Mesothelial cell of epicardium (in vitro differentiated cells): ENCODE results near the gene STRIP2. TPM values are rescaled to one million over a fixed set of nuclear protein-coding genes. Genes with fewer than 3 reads are reported as not detected.

ENCODE experiments used
- DNase-seq, 2 experiments: peaks; one replicate each; pipeline ENCODE4 v3.0.0; 2021; ENCODE audit warnings: low spot score in 2 of 2; ENCODE audit not compliant: unreplicated experiment in 2 of 2
- H3K27ac Mint-ChIP-seq: 2 replicates; pipeline ENCODE4 v1.8.0; 2021; ENCODE audit warnings: mixed read lengths
- H3K27me3 Mint-ChIP-seq: 2 replicates; pipeline ENCODE4 v1.8.0; 2021; ENCODE audit warnings: low read depth, mixed read lengths
- H3K36me3 Mint-ChIP-seq: 2 replicates; pipeline ENCODE4 v1.8.0; 2021; ENCODE audit warnings: mixed read lengths
- H3K4me1 Mint-ChIP-seq: 2 replicates; pipeline ENCODE4 v1.8.0; 2021; ENCODE audit warnings: mixed read lengths
- H3K4me3 Mint-ChIP-seq: 2 replicates; pipeline ENCODE4 v1.8.0; 2021; ENCODE audit warnings: mild to moderate bottlenecking, moderate library complexity, mixed read lengths
- H3K9me3 Mint-ChIP-seq: 2 replicates; pipeline ENCODE4 v1.8.0; 2021; ENCODE audit warnings: mixed read lengths
- total RNA-seq: library from RNA; stranded (reverse); gene quantifications from 3 replicates; pipeline ENCODE4 v1.2.1, GENCODE V29; 2021
- TF ChIP-seq, protein P1 (sequence below): fragments of 200-600 bp; sonication (generic); IDR thresholded peaks from one replicate; pipeline ENCODE4 v1.5.0; 2021; ENCODE audit warnings: antibody characterized with exemption; ENCODE audit not compliant: unreplicated experiment

Gene STRIP2
- total RNA-seq = 1.8 to 1.9 TPM (median 1.9 TPM) in 3 replicates

DNA sequence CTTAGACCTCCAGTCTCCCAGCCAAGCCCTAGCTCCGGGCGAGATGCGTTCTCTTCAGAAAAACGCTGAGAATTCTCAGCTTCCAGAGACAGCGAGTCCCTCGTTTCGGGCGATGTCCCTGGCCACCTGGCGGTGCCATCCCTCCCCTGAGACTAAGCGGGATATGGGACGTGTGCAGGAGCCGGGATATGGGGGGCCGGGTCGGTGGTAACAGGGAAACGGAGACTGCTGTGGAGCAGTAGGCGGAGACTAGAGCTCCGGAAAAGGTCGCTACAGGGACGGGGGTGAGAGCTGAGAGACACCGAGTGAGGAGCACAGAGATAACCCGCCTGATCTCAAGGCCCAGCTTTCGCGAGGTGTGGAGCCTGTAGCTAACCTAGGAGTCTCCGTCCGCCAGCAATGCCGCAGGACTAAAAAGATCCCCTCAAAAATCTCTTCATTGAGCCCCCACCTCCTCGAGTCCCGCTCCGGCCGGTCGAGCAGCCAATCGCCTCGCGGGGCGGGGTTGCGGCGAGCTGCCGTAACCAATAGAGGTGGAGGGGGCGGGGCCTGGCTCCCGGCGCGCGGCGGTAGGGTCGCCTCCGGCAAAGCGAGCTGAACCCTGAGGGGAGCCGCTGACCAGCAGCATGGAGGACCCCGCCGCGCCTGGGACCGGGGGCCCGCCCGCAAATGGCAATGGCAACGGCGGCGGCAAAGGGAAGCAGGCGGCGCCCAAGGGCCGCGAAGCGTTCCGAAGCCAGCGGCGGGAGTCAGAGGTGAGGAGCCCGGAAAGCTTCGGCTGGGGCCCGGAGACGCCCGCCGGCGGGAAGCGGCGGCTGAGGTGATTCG lies at the start of gene STRIP2:
TSS of gene STRIP2 (plus strand) at position 586 of the 828 bp plus-strand sequence. CDS start at position 627, 41 bp downstream.
- Mint-ChIP-seq H3K27ac (peak within 1 kb of the TSS; percentile 35), H3K36me3 (peaks cover 3% of the 10 kb centered on the region), H3K4me1 (peaks cover 10% of the 10 kb centered on the region), H3K27me3 (peaks cover 46% of the 10 kb centered on the region), H3K4me3 (peak within 1 kb of the TSS; percentile 81), H3K9me3 (no peaks in the 10 kb centered on the region)
- DNase-seq = peak; percentile 89 to 92
- TF ChIP-seq, protein P1, sequence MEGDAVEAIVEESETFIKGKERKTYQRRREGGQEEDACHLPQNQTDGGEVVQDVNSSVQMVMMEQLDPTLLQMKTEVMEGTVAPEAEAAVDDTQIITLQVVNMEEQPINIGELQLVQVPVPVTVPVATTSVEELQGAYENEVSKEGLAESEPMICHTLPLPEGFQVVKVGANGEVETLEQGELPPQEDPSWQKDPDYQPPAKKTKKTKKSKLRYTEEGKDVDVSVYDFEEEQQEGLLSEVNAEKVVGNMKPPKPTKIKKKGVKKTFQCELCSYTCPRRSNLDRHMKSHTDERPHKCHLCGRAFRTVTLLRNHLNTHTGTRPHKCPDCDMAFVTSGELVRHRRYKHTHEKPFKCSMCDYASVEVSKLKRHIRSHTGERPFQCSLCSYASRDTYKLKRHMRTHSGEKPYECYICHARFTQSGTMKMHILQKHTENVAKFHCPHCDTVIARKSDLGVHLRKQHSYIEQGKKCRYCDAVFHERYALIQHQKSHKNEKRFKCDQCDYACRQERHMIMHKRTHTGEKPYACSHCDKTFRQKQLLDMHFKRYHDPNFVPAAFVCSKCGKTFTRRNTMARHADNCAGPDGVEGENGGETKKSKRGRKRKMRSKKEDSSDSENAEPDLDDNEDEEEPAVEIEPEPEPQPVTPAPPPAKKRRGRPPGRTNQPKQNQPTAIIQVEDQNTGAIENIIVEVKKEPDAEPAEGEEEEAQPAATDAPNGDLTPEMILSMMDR = no peak

DNA sequence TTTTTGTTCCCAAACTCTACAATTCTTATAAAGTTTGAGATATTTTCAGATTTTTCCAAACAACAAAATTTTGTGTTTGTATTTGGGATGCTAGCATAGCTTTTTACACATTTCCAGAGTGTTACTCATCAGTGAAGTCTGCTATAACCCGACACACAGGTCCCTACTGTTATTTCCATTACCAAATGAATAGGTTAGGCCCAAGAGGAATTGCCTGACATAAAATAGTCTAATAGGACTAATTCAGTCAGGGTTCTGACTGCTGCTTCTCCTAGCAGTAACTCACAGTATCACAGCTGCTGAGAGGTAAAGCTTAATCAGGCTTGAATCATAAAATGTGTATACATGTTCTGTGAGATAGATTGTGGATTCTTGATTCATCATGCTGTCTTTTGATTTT lies 49.1 kb upstream of the STRIP2 start:
- Mint-ChIP-seq H3K4me1 (no peaks in the 10 kb centered on the region), H3K36me3 (peaks cover 10% of the 10 kb centered on the region), H3K27me3 (no peaks in the 10 kb centered on the region), H3K27ac (no peak overlapping the region), H3K9me3 (no peaks in the 10 kb centered on the region), H3K4me3 (no peak overlapping the region)
- TF ChIP-seq, protein P1 = no peak
- DNase-seq = no peak

DNA sequence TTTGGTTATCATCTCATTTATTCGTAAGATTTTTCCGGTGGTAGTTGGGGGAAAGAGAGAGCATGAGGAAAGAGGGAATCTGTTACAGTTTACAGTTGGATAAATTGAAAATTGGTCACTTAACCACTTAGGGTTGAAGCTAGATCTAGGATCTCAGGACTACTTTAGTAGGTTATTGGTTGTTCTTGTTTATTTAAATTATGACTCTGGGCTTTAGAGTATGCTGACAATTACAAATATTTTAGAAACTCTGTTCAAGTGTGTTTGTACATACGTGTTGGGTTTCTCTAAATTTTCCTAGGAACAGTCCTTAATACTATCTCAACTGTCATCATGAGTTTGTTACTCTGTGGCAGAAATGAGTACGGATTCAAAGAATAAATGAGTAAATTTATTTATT lies 48.6 kb upstream of the STRIP2 start:
- no peak for DNase-seq
- Mint-ChIP-seq H3K4me3 (no peak overlapping the region), H3K9me3 (no peaks in the 10 kb centered on the region), H3K27me3 (no peaks in the 10 kb centered on the region), H3K36me3 (peaks cover 9% of the 10 kb centered on the region), H3K27ac (no peak overlapping the region), H3K4me1 (no peaks in the 10 kb centered on the region)
- TF ChIP-seq, protein P1 = no peak

DNA sequence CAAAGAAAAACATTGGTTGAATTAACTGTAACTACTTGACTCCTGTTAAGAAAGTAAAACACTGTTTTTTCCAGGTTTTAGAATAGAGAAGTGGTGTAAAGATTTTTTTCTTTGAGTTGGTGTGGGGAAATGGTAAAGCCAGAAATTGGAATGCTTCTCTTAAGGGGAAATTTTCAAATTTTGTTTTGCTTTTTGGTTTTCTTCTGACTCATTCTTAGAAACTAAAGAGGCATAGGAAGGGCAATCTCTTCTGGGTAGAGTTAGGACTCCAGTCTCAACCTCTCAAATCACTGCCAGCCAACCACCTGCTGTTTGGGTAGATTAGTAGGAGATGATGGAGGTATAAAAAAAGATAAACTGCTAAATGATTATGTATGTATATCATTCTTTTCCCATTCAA lies 47.7 kb upstream of the STRIP2 start:
- no peaks in the 10 kb centered on the region for H3K9me3 Mint-ChIP-seq
- H3K4me3 Mint-ChIP-seq = no peak overlapping the region
- no peak for DNase-seq
- H3K27ac Mint-ChIP-seq = no peak overlapping the region
- H3K4me1 Mint-ChIP-seq = no peaks in the 10 kb centered on the region
- TF ChIP-seq, protein P1 = no peak
- H3K36me3 Mint-ChIP-seq = peaks cover 9% of the 10 kb centered on the region
- no peaks in the 10 kb centered on the region for H3K27me3 Mint-ChIP-seq

- Mint-ChIP-seq H3K9me3 (no peaks in the 10 kb centered on the region), H3K36me3 (peaks cover 5% of the 10 kb centered on the region), H3K4me3 (no peak overlapping the region), H3K27me3 (no peaks in the 10 kb centered on the region), H3K4me1 (no peaks in the 10 kb centered on the region), H3K27ac (no peak overlapping the region)
- DNase-seq = no peak
- TF ChIP-seq, protein P1 = no peak
These were observed 46.7 kb upstream of the STRIP2 start for GRCh38 chr7:129387537-129387936.
